ENCODE data around the gene STX7. TPM values are rescaled to one million over a fixed set of nuclear protein-coding genes. Genes with fewer than 3 reads are reported as not detected.

Gene STX7
- total and polyA plus RNA-seq, 8 donors, result 8.6 to 39.3 (median 30.3) TPM

- Histone ChIP-seq H3K4me3 (no peak overlapping the region), H3K36me3 (no peaks in the 10 kb centered on the region), H3K4me1 (peaks cover 9 to 16% (median 12%) of the 10 kb centered on the region in 4 donors), H3K27ac (no peak overlapping the region), H3K9me3 (peaks cover 0 to 13% (median 2%) of the 10 kb centered on the region in 4 donors), H3K27me3 (peaks cover 0 to 39% (median 20%) of the 10 kb centered on the region in 3 donors)
- no peak for TF ChIP-seq EP300 (IDR thresholded peaks at IDR 0.05)
- no peak for TF ChIP-seq POLR2A (IDR thresholded peaks at IDR 0.05)
- TF ChIP-seq CTCF (IDR thresholded peaks at IDR 0.05), result no peak
- no peak for TF ChIP-seq POLR2AphosphoS5 (IDR thresholded peaks at IDR 0.05)
- no peak for DNase-seq
- intact Hi-C loops (cut with DNase I; ENCODE audit: low total_unique reads), result loop anchor here (10.0 kb wide), 1 partner anchor 95 kb away; no protein-coding TSS in a partner anchor
- WGBS, 5 donors, result 62 to 82% (median 77%) methylated on average over 4 of the region's 4 CpGs
Observed at GRCh38 chr6:132399376-132400074, 113.4 kb downstream of the STX7 start.

Small RNA genes lying within 50 kb of the gene (small RNA-seq; reads per million reads assigned to genes)
- gene TAAR7P, result 0 reads per million in 4 donors

Other genes starting within 250 kb of the STX7 start
- gene MOXD1, start 111.6 kb downstream of the STX7 start, total RNA-seq, result 10 to 100 TPM in 2 of 5 donors, 1 to 10 TPM in 3; 2.2 to 16.9 (median 4.5) TPM
- gene MOXD1, start 111.6 kb downstream of the STX7 start, polyA plus RNA-seq, result 10 to 100 TPM in 1 of 3 donors, 1 to 10 TPM in 2; 2.1 to 14.8 (median 3.4) TPM
- gene TAAR9, start 25.2 kb upstream of the STX7 start, total RNA-seq, result not detected
- gene TAAR9, start 25.2 kb upstream of the STX7 start, polyA plus RNA-seq, result not detected
- gene TAAR8, start 39.6 kb upstream of the STX7 start, total RNA-seq, result not detected
- gene TAAR8, start 39.6 kb upstream of the STX7 start, polyA plus RNA-seq, result not detected
- not detected for gene TAAR6, start 57.2 kb upstream of the STX7 start, total RNA-seq
- not detected for gene TAAR6, start 57.2 kb upstream of the STX7 start, polyA plus RNA-seq
- gene TAAR5, start 76.6 kb upstream of the STX7 start, total RNA-seq, result not detected
- not detected for gene TAAR5, start 76.6 kb upstream of the STX7 start, polyA plus RNA-seq
- not detected for gene TAAR2, start 111.2 kb upstream of the STX7 start, total RNA-seq
- gene TAAR2, start 111.2 kb upstream of the STX7 start, polyA plus RNA-seq, result not detected
- 1 to 10 TPM in 1 of 5 donors, not detected in 4; 2.8 TPM for gene TAAR1, start 146.1 kb upstream of the STX7 start, total RNA-seq
- gene TAAR1, start 146.1 kb upstream of the STX7 start, polyA plus RNA-seq, result not detected
- 10 to 100 TPM in 1 of 5 donors, 1 to 10 TPM in 3, not detected in 1; 2.3 to 52.2 (median 3.3) TPM for gene VNN1, start 200.9 kb upstream of the STX7 start, total RNA-seq
- 1 to 10 TPM; 1.1 to 1.4 (median 1.2) TPM for gene VNN1, start 200.9 kb upstream of the STX7 start, polyA plus RNA-seq
- gene VNN2, start 244.8 kb upstream of the STX7 start, total RNA-seq, result 1 to 10 TPM in 3 of 5 donors, under 1 TPM in 1, not detected in 1; 0.45 to 9.5 (median 3.3) TPM
- 1 to 10 TPM; 1.4 to 6.1 (median 3.7) TPM for gene VNN2, start 244.8 kb upstream of the STX7 start, polyA plus RNA-seq

Measured in stomach (tissue), 9 donors.